ENCODE results near the gene ITPR3. TPM values are rescaled to one million over a fixed set of nuclear protein-coding genes. Genes with fewer than 3 reads are reported as not detected.
A peak's percentile ranks its signal among the peaks of the same experiment; 100 is the strongest.

ITPR3 gene
- total and polyA plus RNA-seq, 7 donors, result 7.7 to 75.3 (median 10.2) TPM

- TF ChIP-seq POLR2AphosphoS5 (IDR thresholded peaks at IDR 0.05), result no peak
- TF ChIP-seq EP300 (IDR thresholded peaks at IDR 0.05), result no peak
- TF ChIP-seq, protein P1, sequence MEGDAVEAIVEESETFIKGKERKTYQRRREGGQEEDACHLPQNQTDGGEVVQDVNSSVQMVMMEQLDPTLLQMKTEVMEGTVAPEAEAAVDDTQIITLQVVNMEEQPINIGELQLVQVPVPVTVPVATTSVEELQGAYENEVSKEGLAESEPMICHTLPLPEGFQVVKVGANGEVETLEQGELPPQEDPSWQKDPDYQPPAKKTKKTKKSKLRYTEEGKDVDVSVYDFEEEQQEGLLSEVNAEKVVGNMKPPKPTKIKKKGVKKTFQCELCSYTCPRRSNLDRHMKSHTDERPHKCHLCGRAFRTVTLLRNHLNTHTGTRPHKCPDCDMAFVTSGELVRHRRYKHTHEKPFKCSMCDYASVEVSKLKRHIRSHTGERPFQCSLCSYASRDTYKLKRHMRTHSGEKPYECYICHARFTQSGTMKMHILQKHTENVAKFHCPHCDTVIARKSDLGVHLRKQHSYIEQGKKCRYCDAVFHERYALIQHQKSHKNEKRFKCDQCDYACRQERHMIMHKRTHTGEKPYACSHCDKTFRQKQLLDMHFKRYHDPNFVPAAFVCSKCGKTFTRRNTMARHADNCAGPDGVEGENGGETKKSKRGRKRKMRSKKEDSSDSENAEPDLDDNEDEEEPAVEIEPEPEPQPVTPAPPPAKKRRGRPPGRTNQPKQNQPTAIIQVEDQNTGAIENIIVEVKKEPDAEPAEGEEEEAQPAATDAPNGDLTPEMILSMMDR (IDR thresholded peaks at IDR 0.05), result no peak
- DNase-seq, result no peak
- Histone ChIP-seq H3K27me3 (no peaks in the 10 kb centered on the region), H3K27ac (peak overlapping the region in 2 of 4 donors; percentile 16 to 21), H3K4me1 (peaks cover 0 to 39% (median 15%) of the 10 kb centered on the region in 4 donors), H3K4me3 (no peak overlapping the region), H3K9me3 (no peaks in the 10 kb centered on the region), H3K36me3 (peaks cover 0 to 57% (median 3%) of the 10 kb centered on the region in 4 donors)
- 47 to 66% methylated on average over 19 of the region's 19 CpGs for WGBS, 2 donors
- intact Hi-C loops (cut with DNase I), result no loop called here
Measured at GRCh38 chr6:33694401-33694931, 73.3 kb downstream of the ITPR3 start.

DNA sequence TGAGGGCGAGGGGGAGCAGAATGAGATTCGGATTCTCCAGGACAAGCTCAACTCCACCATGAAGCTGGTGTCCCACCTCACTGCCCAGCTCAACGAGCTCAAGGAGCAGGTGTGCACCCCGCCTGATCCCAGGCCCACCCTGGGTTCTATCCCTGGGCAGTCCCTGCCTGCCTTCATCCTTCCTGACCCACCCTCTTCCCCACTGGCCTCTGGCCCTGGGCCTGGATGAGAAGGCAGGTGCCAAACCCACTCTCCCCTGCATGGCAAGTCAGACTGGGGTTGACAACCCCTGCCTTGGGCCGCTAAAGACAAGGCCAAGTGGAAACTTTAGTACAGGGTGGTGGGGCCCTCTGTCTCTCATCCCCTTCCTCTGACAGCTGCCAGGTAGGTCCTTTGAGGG is 73.9 kb downstream of the ITPR3 start:
- no peaks in the 10 kb centered on the region for H3K9me3 ChIP-seq
- intact Hi-C loops (cut with DNase I), result no loop called here
- no peak overlapping the region for H3K4me3 ChIP-seq
- no peak for DNase-seq
- peaks cover 0 to 62% (median 3%) of the 10 kb centered on the region in 4 donors for H3K36me3 ChIP-seq
- H3K27ac ChIP-seq, result peak overlapping the region in 2 of 4 donors; percentile 16 to 21
- WGBS, 2 donors, result 80 to 85% methylated on average over 5 of the region's 5 CpGs
- TF ChIP-seq EP300 (IDR thresholded peaks at IDR 0.05) (no peak), POLR2AphosphoS5 (IDR thresholded peaks at IDR 0.05) (no peak), POLR2A (IDR thresholded peaks at IDR 0.05) (no peak)
- TF ChIP-seq, protein P1 (IDR thresholded peaks at IDR 0.05), result no peak
- H3K4me1 ChIP-seq, result peaks cover 0 to 39% (median 15%) of the 10 kb centered on the region in 4 donors
- no peaks in the 10 kb centered on the region for H3K27me3 ChIP-seq

DNA sequence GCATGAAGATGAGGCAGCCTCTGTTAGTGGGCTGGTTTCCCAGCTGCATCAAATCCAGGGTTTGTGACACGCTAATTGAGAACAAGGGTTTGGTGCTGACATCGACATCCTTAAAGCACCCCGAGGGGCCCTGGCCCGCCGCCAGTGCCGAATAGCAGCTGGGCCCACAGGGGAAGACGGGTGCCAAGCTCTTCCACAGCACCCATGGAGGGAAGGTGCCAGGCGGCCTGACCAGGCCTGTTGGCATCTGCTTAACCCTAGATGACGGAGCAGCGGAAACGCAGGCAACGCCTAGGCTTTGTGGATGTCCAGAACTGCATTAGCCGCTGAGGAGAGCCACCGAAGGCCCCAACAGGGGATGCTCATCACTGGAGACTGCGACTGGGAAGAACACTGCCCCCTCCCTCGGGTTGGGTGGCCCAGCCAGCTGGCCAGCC is 74.3 kb downstream of the ITPR3 start:
- H3K36me3 ChIP-seq, result peaks cover 0 to 66% (median 3%) of the 10 kb centered on the region in 4 donors
- H3K27me3 ChIP-seq, result no peaks in the 10 kb centered on the region
- peaks cover 0 to 39% (median 15%) of the 10 kb centered on the region in 4 donors for H3K4me1 ChIP-seq
- no peak for DNase-seq
- TF ChIP-seq POLR2AphosphoS5 (IDR thresholded peaks at IDR 0.05), result no peak
- TF ChIP-seq EP300 (IDR thresholded peaks at IDR 0.05), result no peak
- TF ChIP-seq, protein P1 (IDR thresholded peaks at IDR 0.05), result no peak
- no peak for TF ChIP-seq POLR2A (IDR thresholded peaks at IDR 0.05)
- intact Hi-C loops (cut with DNase I), result no loop called here
- no peaks in the 10 kb centered on the region for H3K9me3 ChIP-seq
- WGBS, 2 donors, result 79 to 90% methylated on average over 16 of the region's 16 CpGs
- H3K4me3 ChIP-seq, result no peak overlapping the region
- peak overlapping the region in 2 of 4 donors; percentile 4 to 16 for H3K27ac ChIP-seq

- no peak for DNase-seq
- Histone ChIP-seq H3K27ac (peak overlapping the region in 3 of 4 donors; percentile 4 to 59 (median 13)), H3K9me3 (no peaks in the 10 kb centered on the region), H3K27me3 (no peaks in the 10 kb centered on the region), H3K4me3 (no peak overlapping the region), H3K4me1 (peaks cover 0 to 39% (median 15%) of the 10 kb centered on the region in 4 donors), H3K36me3 (peaks cover 0 to 66% (median 0%) of the 10 kb centered on the region in 4 donors)
- TF ChIP-seq, protein P1 (IDR thresholded peaks at IDR 0.05), result no peak
- TF ChIP-seq POLR2AphosphoS5 (IDR thresholded peaks at IDR 0.05) (no peak), POLR2A (IDR thresholded peaks at IDR 0.05) (no peak), EP300 (IDR thresholded peaks at IDR 0.05) (no peak)
- intact Hi-C loops (cut with DNase I), result no loop called here
- 88% methylated on average over 10 of the region's 10 CpGs for WGBS, 2 donors
Measured at GRCh38 chr6:33696076-33696475, 75.0 kb downstream of the ITPR3 start.

Data from sigmoid colon (tissue), 7 donors.